Ectodermal cell (in vitro differentiated cells): ENCODE data around the gene UBE2U.
"Not testable (repeated sequence)": the region's sequence is repeated elsewhere in the genome, so short reads cannot be mapped to it uniquely, and the experiment has no call there.

Experiments used
- H3K27ac ChIP-seq: 2 replicates; pipeline ENCODE4 v1.7.0; 2013; ENCODE audit warnings: mild to moderate bottlenecking, low read depth, low read length; ENCODE audit not compliant: insufficient read depth, poor library complexity, severe bottlenecking
- H3K27me3 ChIP-seq: 2 replicates; pipeline ENCODE4 v1.7.0; 2013; ENCODE audit warnings: mild to moderate bottlenecking, low read length; ENCODE audit not compliant: insufficient read depth, control insufficient read depth, poor library complexity, severe bottlenecking
- H3K36me3 ChIP-seq: one replicate; pipeline ENCODE4 v1.7.0; 2013; ENCODE audit warnings: low read length; ENCODE audit not compliant: control insufficient read depth, insufficient read depth
- H3K4me1 ChIP-seq: one replicate; pipeline ENCODE4 v1.7.0; 2013; ENCODE audit warnings: low read length; ENCODE audit not compliant: control insufficient read depth, insufficient read depth
- H3K4me3 ChIP-seq: 2 replicates; pipeline ENCODE4 v1.7.0; 2013; ENCODE audit warnings: low read depth, low read length, control low read depth; ENCODE audit not compliant: insufficient read depth
- H3K9me3 ChIP-seq: 2 replicates; pipeline ENCODE4 v1.7.0; 2013; ENCODE audit warnings: mild to moderate bottlenecking, low read length, moderate library complexity; ENCODE audit not compliant: control insufficient read depth
- WGBS, 2 experiments: methylation state at CpG; one replicate each; pipeline ENCODE4 v1.1.7; 2013; ENCODE audit warnings: missing lambda C conversion rate in 2 of 2; 5-methylcytosine and 5-hydroxymethylcytosine counted together

The UBE2U gene

DNA sequence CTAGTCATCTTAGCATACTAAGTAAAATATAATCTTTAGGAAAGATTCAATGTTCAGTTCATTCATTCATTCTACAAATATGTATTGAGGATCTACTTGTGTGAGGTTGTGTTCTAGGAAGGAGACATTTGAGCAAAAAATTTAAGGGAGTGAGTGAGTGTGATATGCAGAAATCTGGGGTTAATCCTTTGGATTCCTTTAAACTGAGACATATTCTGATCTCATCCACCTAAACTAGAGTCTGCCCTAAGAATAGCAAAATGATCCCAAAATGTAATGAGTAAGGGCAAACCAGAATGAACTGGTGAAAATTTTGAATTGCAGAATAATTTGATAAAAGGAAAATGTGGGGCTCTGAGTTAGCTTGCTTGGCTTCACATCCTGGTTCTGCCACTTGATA, 8.6 kb downstream of the UBE2U start:
- H3K4me3 ChIP-seq = no peak overlapping the region
- no peaks in the 10 kb centered on the region for H3K4me1 ChIP-seq

GRCh38 chr1:64215576-64215975, 12.2 kb downstream of the UBE2U start:
- Histone ChIP-seq H3K4me3 (no peak overlapping the region), H3K27ac (no peak overlapping the region), H3K27me3 (no peaks in the 10 kb centered on the region), H3K9me3 (no peaks in the 10 kb centered on the region), H3K4me1 (no peaks in the 10 kb centered on the region), H3K36me3 (no peaks in the 10 kb centered on the region)
- WGBS, 2 experiments = 87 to 92% methylated on average over 3 of the region's 3 CpGs

More for the DNA sequence above, 8.6 kb downstream of the UBE2U start:
- Histone ChIP-seq H3K27me3 (no peaks in the 10 kb centered on the region), H3K36me3 (no peaks in the 10 kb centered on the region), H3K9me3 (no peaks in the 10 kb centered on the region), H3K27ac (no peak overlapping the region)

DNA sequence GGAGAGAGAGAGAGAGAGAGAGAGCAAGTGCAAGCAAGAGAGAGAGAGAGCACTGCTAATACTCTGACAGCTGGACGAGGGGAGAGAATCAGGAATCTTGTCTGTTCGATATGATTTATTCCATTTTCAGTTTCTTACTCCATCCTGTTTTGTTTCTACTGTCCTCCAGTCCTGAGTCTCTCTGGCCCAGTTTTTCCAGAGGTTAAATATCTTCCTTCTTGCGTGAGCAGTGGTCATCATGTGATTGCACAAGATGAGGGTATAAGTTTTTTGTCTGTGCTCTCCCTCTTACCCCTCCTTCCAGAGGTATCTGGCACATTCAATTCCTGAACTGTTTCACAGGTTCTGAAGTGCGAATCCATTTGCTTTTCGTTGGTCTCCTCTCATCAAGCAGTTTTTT, 16.8 kb downstream of the UBE2U start:
- Histone ChIP-seq H3K4me1 (no peaks in the 10 kb centered on the region), H3K27ac (no peak overlapping the region), H3K36me3 (no peaks in the 10 kb centered on the region), H3K27me3 (no peaks in the 10 kb centered on the region), H3K4me3 (no peak overlapping the region), H3K9me3 (no peaks in the 10 kb centered on the region)
- 90 to 96% methylated on average over 4 to 5 of the region's 5 CpGs for WGBS, 2 experiments

DNA sequence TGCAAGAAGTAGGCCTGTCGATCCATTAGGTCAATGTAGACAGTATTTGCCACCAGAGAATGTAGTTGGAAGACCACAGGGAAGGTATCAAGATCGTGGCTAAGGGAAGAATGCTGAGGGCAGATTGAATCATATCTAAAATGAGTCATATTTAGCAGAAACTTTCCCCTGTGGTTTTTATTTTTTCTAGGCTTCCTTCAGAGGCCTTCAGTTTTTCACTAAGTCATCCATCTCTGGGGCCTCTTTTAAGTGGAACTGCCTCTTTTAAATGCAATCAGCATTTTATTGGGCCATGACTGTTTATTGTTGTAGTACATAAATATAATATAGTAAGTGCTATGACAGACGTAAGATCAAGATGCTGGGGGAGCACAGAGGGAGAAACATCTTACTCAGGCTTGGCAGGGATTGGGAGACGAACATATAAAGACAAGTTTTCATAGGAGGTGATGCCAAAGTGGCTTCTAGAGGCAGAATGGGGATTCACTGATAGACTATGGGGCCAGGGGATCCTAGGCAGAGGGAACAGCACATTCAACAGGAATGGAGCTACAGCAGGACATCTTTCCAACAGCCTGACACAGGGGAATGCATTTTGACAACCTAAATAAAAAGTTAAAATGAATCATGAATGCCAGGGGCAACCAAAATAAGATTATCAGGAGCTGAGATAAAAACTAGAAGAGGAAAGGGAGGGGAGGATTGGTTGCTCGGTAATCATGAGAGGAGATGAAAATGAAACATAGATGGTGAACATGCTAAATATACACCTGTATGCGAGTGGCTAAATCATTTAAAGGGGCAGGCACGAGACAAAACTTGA, 20.1 kb downstream of the UBE2U start:
- Histone ChIP-seq H3K27me3 (no peaks in the 10 kb centered on the region), H3K4me1 (no peaks in the 10 kb centered on the region), H3K9me3 (no peaks in the 10 kb centered on the region), H3K27ac (no peak overlapping the region), H3K36me3 (no peaks in the 10 kb centered on the region), H3K4me3 (no peak overlapping the region)
- 87 to 91% methylated on average over 7 of the region's 7 CpGs for WGBS, 2 experiments

GRCh38 chr1:64224236-64224635, 20.8 kb downstream of the UBE2U start:
- H3K27ac ChIP-seq, H3K4me1 ChIP-seq, H3K27me3 ChIP-seq, H3K4me3 ChIP-seq, H3K9me3 ChIP-seq, H3K36me3 ChIP-seq: not testable (repeated sequence)
- 92 to 96% methylated on average over 7 of the region's 7 CpGs for WGBS, 2 experiments

- Histone ChIP-seq H3K9me3 (no peaks in the 10 kb centered on the region), H3K27ac (no peak overlapping the region), H3K4me3 (no peak overlapping the region), H3K4me1 (no peaks in the 10 kb centered on the region), H3K27me3 (no peaks in the 10 kb centered on the region), H3K36me3 (no peaks in the 10 kb centered on the region)
- 92 to 93% methylated on average over 10 of the region's 10 CpGs for whole genome bisulfite sequencing, 2 experiments
Observed at GRCh38 chr1:64228167-64228957, 24.9 kb downstream of the UBE2U start.

- Histone ChIP-seq H3K36me3 (no peaks in the 10 kb centered on the region), H3K4me1 (no peaks in the 10 kb centered on the region), H3K4me3 (no peak overlapping the region), H3K27me3 (no peaks in the 10 kb centered on the region), H3K9me3 (no peaks in the 10 kb centered on the region), H3K27ac (no peak overlapping the region)
- WGBS, 2 experiments = 93 to 98% methylated on average over 3 of the region's 3 CpGs
Observed at GRCh38 chr1:64229307-64229706, 25.9 kb downstream of the UBE2U start.

GRCh38 chr1:64231153-64231552, 27.7 kb downstream of the UBE2U start:
- H3K27me3 ChIP-seq = no peaks in the 10 kb centered on the region

DNA sequence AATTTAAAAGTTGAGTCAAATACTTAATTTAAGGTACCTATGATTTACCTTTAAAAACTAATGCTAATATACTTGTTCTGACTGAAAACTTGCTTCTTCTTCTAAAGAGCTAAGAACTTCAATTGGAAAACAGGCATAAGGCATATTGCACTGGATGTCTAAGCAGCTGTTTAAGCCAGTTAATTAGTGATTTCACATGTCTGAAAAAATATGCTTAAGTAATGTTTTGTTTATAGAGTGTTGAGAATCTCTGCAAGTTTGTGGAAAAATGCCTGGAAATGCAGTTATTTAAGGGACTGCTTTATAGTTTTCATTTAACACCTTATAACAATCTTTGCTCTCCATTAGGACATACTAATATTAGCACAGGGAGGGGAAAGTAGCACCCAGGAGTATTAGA, 28.2 kb downstream of the UBE2U start:
- Histone ChIP-seq H3K36me3 (no peaks in the 10 kb centered on the region), H3K4me1 (no peaks in the 10 kb centered on the region), H3K4me3 (no peak overlapping the region), H3K27ac (no peak overlapping the region), H3K9me3 (no peaks in the 10 kb centered on the region), H3K27me3 (no peaks in the 10 kb centered on the region)

More at GRCh38 chr1:64231153-64231552, 27.7 kb downstream of the UBE2U start:
- no peak overlapping the region for H3K27ac ChIP-seq
- 43 to 69% methylated on average over 3 of the region's 4 CpGs for WGBS, 2 experiments
- H3K4me1 ChIP-seq = no peaks in the 10 kb centered on the region
- H3K4me3 ChIP-seq = no peak overlapping the region
- no peaks in the 10 kb centered on the region for H3K36me3 ChIP-seq
- H3K9me3 ChIP-seq = no peaks in the 10 kb centered on the region

DNA sequence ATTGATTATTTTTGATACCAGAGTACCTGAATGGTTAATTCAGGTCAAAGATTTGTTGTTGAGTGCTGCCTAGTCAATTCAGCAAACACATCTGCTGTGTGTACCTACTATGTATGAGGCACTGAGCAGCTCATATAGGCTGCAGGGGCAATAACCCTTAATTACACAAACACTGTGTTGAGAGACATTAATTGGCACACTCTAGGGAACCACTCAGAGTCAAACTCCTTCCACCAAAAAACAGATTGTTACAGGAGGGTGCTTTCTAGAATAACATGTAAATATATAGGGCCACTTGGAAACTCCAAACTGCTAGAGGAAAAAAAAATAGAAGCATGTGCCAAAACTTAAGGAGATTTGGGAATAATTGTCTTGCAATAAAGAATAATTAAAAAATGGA, 31.3 kb downstream of the UBE2U start:
- Histone ChIP-seq H3K27me3 (no peaks in the 10 kb centered on the region), H3K27ac (no peak overlapping the region), H3K4me3 (no peak overlapping the region), H3K36me3 (no peaks in the 10 kb centered on the region), H3K4me1 (no peaks in the 10 kb centered on the region), H3K9me3 (no peaks in the 10 kb centered on the region)
